Suppressor macrophage treated with lipopolysaccharide for 1 hour (primary cell): ENCODE data around the gene PCP4L1.
"Not testable (repeated sequence)": the region's sequence is repeated elsewhere in the genome, so short reads cannot be mapped to it uniquely, and the experiment has no call there.

Source experiments
- DNase-seq, 3 donors: peaks; one replicate each; pipeline ENCODE4 v3.0.0-alpha.2; 2020 to 2022

PCP4L1 gene

DNA sequence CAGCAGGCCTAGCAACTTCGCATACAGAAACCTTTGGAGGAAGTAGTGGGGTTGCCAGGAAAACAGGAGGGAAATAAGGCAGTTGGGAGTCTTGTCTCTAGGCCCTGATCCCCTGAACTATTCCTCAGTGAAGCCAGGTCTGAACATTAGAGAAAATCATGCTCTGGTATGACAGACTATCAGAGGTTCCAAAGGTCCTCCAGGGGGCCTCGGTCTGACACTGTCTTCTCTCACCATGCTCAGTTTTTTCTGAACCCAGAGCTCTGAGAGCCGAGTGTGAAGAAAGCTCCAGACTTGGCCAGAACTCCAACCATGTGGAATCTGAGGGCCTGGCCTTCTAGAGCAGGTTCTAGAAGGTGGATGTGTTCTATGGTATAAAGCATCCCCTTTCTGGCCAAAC is 28.6 kb upstream of the PCP4L1 start:
- peak in 1 of 3 donors; percentile 22 for DNase-seq

DNA sequence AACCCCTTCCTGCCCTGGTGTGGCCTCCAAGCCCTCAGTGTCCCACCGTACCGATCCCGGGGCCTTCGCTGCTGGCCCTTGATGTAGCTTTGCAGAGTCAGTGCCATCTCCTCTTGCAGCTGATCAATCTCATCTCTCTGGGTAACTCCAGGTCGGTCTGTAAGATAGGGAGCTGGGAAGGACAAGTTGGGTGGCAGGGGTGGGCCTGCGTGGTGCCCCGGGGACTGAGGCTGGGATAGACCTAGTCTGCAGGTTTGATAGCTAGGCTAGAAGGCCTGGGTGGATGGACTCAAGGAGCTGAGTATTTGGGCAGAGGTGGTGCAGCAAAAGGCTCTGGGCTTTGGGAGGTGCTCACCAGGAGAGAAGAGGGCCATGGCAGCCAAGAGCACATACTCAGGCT is 27.8 kb upstream of the PCP4L1 start:
- no peak for DNase-seq

DNA sequence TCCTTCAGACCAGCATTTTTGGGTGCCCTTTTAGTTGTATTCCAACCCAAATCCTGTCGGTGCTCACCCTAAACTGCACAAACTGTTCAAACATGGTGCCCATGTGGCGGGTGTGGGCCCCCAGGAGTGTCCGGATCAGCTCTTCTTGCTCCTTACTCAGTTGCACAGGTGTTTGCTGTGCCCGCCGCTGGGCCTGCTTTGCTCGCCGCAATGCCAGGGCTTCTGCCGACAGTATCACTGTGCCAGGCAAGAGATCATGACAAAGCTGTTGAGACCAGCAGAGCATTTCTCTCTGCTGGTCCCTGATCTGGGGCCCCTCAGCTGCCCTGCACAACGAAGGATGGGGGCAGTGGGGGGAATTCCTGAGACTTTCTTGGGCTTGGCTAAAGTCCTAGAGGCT is 25.4 kb upstream of the PCP4L1 start:
- DNase-seq = no peak

DNA sequence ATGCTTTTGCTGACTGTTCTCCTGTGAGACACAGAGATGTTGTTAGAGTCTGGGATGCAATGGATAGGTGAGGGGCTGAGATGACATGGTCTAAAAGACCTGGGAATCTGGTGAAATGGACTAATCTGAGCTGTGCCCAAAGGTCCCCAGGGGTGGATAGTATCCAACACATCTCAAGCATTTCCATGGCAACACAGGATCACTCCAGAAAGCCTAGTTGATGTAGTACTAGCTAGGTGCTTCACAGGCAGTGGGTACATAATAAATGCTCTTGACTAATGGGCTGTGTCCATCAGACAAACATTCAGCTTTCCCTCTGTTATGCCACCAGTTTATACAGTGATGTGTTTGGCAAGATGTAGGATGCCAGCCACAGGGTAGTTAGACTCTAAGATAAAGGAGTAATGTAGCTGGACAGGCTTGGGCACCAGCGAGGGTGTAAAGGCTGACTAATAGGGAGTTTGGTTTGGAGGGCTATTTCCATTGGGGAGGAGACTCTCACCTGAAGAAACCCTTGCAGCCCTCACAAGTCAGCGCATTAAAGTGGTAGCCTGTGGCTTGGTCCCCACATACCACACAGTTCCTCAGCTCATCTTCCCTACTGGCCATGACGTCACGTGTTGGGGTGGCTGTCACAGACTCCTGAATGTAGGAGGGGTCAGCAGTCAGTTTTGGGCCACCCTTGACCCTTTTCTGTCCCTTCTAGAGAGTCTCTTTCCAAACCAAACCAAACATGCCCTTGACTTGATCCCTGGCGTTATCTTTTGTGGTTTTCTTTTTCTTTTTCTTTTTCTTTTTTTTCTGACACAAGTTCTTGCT is 22.4 kb upstream of the PCP4L1 start:
- no peak for DNase-seq

DNA sequence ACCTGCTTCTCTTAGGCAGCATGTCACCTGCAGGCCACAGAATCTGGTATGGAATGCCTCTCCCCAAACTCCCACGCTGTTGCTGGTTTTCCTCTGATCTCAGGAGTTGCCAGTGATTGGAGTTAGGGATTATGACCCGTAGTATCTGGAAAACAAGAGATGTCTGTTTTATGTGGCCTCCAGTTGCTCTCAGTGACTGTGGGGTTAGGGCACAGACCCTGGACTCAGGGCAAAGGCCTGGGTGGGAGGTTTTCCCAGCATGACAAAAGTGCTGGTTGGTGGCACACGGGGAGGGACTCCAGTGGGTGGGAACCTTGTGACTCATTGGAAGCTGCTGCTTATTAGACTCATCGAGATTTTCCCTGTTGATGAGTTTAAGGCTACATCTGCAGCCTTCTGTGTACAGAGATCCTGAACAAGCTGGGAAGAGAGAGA is 20.5 kb upstream of the PCP4L1 start, which contains the start of gene NR1I3:
TSS of gene NR1I3 (minus strand) at position 165 of the 435 bp plus-strand sequence. CDS start 1,638 bp downstream, outside the sequence.
- peak; percentile 53 to 67 (median 64) for DNase-seq

DNA sequence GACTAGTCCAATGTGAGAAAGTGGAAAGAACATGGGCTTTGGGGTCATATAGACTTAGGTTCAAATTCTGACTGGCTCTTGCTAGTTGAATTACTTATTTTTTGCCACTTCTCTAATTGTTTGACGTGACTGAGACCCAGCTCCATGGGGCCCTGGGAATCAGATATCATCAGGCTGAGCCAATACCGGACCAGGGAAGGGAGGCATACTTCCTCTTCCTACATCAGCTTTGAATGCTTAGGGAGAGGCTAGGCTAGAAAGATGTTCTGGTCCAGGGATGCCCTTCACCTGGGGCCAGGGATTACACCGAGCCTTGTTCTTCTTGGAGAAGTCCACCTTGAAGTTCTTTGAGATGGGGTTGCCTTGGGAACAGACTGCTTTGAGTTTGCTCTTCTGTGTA is 16.9 kb upstream of the PCP4L1 start:
- DNase-seq = peak; percentile 42 to 56 (median 45)

DNA sequence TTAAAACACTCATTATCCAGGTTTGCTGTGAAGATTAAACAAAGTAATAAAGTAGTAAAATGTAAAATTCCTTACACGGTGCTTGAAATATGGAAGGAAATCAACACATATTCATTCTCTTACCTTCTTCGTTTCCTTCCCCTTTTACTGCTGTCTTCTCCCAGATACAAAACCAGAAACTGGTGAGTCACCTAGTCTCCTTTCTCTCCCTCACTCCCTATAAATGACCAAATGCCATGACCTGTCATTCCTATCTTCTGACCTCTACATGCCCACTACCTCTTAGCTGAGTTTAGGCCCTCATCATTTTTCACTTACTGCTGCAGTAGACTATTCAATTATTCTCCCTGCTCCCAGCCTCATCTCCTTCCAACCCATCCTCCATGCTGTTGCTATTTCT is 16.2 kb upstream of the PCP4L1 start:
- DNase-seq = peak in 2 of 3 donors; percentile 39 to 61

DNA sequence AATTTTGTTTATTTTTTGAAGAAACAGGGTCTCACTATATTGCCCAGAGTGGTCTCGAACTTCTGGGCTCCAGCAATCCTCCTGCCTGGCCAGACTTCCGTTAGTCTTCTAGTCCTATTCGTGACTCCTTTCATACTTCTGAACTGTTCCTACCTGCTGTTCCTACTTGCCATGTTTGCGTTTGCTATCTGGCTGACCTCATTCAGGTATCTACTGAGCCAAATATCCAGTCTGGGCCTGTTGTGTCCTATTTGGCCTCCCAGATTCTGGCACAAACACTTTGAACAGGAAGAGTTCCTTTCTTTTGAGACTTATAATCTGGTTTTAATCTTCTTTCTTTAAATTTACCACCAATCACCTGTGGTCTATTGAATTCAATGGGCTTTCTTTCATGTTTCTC is 13.7 kb upstream of the PCP4L1 start:
- DNase-seq = no peak

DNA sequence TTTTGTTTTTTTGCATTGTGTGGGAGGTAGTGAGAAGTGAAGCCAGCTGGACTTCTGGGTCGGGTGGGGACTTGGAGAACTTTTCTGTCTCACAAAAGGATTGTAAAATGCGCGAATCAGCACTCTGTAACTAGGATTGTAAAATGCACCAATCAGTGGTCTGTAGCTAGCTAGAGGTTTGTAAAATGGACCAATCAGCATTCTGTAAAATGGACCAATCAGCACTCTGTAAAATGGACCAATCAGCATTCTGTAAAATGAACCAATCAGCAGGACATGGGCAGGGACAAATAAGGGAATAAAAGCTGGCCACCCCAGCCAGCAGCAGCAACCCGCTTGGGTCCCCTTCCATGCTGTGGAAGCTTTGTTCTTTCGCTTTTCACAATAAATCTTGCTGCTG is 8.4 kb upstream of the PCP4L1 start:
- not testable (repeated sequence) for DNase-seq

DNA sequence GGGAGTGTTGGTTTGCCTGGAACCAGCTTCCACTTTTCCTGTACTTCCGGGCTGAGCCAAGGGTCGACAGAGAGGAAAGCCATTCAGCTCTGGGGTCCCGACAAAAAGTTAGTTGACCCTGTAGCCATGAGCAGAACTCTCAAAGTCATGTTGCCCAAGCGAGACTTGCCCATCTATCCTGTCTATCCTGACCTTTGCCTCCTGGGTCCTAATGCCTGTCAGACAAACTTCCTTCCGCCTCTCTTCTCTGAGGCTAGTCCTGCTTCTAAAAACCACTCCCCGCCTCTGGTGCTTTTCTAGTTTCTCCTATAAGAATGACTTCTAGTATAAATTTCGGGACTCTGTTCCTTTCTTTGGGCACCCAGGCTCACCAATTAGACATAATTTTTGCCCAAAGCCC is 7.7 kb upstream of the PCP4L1 start:
- no peak for DNase-seq

DNA sequence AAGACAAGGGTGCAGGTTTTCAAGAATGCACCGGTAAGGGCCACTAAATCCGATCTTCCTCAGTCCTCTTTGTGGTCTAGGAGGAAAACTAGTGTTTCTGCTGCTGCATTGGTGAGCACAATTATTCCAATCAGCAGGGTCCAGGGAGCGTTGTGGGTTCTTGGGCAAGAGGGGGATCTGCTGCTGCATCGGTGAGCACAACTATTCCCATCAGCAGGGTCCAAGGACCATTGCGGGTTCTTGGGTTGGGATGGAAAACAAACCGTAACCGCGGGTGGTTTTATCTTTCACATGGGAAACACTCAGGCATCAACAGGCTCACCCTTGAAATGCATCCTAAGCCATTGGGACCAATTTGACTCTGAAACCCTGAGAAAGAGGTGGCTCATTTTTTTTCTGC is 7.0 kb upstream of the PCP4L1 start:
- no peak for DNase-seq

DNA sequence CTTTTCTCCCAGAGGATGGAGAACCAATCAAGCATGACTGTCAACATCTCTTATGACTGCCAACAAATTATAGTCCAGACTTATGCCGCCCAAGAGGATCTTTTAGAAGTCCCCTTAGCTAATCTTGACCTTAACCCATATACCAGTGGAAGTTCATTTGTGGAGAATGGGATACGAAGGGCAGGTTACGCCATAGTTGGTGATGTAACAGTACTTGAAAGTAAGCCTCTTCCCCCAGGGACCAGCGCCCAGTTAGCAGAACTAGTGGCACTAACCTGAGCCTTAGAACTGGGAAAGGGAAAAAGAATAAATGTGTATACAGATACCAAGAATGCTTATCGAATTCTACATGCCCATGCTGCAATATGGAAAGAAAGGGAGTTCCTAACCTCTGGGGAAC is 3.2 kb upstream of the PCP4L1 start:
- peak in 1 of 3 donors; percentile 22 for DNase-seq

DNA sequence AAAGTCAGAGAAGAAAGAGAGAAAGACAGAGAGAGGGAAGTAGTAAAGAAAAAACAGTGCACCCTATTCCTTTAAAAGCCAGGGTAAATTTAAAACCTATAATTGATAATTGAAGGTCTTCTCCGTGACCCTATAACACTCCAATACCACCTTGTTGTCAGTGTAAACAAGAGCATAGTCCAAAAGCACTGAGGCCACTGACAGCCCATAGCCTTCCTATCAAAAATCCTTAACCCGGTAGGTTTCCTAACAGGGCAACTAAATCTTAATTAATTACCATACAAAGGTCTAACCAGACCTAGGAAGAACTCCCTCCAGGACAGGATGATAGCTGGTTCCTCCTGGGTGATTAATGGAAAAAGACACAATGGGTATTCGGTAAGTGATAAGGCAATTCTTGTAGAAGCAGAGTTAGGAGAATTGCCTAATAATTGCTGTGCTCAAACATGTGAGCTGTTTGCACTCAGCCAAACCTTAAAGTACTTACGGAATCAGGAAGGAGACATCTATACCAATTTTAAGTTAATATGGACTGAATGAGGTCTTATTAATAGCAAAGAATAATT is 2.5 kb upstream of the PCP4L1 start:
- not testable (repeated sequence) for DNase-seq

DNA sequence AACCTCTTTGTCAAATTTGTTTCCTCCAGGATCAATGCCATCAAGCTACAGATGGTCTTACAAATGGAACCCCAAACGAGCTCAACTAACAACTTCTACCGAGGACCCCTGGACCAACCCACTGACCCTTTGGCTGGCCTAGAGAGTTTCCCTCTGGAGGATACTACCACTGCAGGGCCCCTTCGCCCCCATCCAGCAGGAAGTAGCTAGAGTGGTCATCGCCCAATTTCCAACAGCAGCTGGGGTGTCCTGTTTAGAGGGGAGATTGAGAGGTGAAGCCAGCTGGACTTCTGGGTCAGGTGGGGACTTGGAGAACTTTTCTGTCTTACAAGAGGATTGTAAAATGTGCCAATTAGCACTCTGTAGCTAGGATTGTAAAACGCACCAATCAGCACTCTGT is 1.4 kb upstream of the PCP4L1 start:
- DNase-seq = peak in 1 of 3 donors; percentile 12

DNA sequence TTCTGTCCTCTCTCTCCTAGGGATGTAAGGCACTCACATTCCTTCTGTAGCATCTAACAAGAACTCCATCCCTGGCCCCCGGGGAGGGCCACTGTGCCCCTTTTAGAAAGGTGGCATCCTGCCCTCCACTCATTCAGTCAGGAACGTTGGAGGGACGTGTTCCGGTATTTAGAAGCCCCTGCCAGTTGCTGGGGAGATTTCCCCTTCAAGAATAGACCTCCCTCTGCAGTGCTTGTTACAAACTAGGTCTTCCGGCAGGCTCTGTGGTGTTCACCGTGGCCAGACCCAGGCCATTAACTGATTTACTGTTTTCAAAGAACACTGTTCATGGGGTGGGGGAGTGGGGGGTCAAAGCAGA is 779 bp downstream of the PCP4L1 start:
- no peak for DNase-seq

DNA sequence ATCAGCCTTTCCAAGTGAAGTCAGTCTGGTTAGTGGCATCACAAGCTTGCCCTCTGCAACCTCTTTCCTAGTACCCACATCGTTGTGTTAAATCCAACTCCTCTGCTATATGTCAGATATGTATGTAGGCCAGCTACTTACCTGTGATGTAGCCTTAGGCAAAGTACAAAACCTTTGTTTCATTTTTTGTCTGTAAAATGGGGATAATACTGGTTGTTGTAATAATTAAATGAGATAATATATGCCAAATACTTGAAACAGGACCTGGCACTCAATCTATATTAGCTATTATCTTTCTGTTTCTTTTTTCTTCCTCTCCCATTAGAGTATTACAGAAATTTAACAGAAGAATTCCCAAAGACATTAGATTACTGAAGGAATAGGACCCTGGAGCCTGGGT is 1.2 kb downstream of the PCP4L1 start:
- no peak for DNase-seq

DNA sequence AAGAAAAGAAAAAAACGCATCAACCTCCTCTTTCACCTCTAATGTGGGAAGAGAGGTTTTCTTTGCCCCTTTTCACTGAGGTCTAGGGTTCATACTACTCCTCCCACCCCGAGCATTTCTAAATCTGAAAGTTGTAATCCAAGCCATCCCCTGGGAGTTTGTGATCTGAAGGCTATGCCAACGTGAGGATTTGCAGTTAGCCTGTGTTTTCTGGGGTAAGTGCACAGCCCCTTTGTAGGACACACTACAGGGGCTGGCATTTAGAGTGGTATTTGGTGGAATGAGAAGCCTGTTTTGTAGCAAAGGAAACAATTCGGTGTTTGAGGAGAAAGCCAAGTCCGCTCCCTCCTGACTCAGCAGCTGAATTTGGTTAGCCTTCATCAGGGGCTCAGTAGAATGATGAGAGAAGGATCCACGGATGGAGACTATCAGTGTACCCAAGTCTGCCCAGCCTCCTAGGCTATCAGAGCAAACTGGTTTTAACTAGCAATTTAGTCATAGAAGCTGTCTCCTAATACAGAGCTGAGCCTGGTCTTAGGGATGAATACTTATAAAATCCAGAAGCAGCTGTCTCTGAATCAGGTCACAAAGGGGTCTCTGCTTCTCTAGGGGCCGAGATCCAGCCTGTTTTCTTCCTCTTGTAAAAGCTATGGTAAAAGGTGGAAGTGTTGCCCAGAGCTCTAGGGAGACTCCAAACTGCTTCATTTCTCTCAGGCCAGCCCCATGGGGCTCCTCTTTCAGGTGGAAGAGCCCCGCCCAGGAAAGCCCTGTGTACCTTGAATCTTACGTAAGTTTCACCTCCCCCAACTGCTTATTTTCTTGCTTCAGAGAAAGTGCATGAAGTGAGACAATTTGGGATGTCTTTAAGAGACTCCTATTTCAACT is 2.1 kb downstream of the PCP4L1 start:
- no peak for DNase-seq

DNA sequence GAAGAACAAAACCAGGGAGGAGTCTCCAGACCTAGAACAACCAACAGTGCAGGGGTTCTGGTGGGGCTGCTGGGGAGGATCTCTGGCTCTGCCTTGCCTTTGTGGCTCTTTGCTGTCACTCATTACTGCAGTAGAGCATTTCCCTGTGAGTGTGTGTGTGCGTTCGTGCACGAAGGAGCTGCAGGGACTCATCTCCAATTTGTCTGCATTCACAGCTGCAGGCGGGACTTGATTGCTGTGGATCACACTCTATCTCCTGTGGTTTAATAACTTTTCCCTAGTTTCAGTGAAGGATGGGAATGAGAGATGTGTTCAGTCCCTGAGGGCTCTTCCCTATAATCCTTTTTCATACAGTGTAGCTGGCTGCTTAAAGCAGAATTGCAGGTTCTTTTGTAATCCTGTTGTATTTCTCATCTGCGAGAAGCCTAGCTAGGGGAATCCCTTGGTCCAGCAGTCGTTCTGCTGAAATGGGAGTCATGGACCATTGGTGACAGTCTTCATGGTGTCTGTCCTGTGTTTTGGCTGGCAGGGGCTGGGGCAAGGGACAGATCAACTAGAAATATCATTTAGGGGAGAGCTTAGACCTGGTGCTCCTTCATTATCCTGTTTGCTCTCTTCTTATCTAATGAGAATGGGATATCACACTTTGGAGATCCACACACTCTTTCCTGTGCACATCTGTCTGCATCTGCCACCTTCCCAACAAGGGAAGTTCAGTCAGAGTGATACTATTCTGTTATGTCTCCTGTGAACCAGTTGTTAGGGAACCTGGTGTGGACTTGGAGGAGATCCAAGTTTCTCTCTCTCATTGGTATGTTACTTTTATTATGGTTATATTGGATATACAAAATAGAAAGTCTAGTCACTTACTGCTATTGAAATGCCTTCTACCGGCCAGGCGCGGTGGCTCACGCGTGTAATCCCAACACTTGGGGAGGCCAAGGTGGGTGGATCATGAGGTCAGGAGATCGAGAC is 3.0 kb downstream of the PCP4L1 start:
- no peak for DNase-seq

DNA sequence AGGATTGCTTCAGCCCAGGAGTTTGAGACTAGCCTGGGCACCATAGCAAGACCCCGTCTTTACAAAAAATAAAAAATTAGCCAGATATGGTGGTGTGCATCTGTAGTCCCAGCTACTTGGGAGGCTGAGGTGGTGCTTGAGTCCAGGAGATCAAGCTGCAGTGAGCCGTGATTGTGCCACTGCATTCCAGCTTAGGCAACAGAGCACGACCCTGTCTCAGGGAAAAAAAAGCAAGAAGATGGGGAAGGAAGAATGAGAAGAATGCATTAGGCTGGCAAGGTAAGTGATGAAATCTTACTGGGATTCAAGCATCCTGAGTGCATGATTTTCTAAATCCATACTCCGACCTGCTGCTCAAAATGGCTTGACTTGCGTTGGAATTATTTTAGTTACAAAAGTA is 6.8 kb downstream of the PCP4L1 start:
- no peak for DNase-seq

DNA sequence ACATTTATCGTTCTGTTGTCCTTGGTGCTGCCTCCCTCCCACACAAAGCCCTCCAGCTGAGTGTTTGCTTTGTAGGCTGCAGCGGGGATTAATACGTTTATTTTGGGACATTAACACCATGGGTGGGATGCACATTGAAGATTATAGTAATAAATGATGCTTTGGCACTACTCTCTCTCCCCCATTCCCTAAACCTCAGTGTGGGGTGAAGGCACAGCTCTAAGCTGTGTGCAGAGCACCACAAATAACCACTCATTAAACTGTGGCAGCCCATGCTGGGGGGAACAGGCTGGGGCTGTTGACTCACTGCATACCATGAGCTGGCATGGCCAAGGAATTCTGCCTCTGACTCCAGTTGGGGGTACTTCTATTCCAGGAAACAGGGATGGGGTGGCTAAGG is 7.7 kb downstream of the PCP4L1 start:
- DNase-seq = no peak

DNA sequence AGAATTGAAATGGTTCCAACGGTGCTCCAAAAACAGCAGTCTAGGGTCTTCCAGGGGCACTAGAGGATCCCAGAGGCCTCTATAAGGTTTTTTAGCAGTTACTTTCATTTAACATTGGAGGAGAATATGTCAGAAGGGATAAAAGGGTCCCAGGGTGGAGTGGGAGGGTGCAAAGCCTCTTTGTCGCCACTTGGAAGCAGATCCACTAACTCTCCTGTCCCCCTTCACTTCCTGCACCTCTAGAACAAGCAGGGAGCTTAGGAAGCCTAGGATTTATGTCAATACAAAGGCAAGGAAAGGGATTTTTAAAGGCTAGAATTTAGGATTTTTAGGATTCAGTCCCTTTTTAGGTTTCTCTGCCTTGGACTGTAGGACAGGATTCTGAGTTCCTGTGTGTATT is 8.3 kb downstream of the PCP4L1 start:
- no peak for DNase-seq

DNA sequence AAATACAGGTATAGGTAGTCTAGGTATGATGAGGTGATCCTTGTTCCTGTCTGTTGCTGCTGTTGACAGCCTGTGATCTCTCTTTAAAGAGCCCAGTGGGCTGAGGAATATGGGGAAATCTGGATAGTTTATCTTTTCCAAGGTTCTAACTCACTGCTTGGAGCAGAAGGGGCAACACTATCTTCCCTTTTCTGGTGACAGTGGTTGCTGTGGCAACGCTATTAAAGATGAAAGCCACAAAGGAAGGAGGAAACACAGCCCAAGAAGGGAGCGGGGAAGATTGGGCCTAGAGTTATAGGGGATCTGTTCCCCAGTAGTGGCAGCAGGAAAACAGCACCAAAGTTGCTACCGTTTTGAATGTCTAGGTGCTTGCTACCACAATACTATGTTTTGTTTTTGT is 8.8 kb downstream of the PCP4L1 start:
- peak; percentile 51 to 64 (median 57) for DNase-seq
